ENCODE results near the gene GET4.
"Not testable (repeated sequence)": the region's sequence is repeated elsewhere in the genome, so short reads cannot be mapped to it uniquely, and the experiment has no call there.

GET4 gene

DNA sequence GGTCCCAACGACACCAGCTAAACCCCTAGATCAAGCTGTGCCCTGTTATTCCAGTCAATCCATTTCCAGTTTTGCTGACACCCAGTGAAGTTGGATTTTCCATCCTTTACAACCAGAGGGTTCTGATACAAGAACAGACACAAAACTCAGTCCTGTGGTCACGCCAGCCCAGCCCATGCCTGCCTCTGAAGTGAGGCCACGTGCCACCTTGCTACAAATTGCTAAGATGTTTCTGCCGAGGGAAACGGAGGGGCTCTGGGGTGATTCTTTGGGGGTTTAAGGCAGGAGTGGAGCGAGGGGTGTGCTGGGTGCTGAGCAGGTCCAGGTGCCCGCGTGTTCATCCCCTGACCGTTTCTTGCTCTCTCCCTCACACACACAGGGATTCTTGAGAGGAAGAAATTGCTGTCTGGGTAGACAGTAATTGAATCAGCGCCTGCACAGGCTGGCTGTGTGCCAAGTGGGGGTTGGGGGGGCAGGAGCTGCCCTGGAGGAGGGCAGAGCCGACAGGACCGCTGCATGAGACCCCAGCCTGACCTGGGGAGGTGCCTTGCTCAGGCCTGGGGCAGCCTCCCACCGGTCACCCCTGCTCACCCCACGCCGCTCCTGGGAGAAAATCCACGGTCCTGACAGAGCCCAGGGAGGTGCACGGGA, 40.1 kb downstream of the GET4 start:
- DNase-seq = no peak

DNA sequence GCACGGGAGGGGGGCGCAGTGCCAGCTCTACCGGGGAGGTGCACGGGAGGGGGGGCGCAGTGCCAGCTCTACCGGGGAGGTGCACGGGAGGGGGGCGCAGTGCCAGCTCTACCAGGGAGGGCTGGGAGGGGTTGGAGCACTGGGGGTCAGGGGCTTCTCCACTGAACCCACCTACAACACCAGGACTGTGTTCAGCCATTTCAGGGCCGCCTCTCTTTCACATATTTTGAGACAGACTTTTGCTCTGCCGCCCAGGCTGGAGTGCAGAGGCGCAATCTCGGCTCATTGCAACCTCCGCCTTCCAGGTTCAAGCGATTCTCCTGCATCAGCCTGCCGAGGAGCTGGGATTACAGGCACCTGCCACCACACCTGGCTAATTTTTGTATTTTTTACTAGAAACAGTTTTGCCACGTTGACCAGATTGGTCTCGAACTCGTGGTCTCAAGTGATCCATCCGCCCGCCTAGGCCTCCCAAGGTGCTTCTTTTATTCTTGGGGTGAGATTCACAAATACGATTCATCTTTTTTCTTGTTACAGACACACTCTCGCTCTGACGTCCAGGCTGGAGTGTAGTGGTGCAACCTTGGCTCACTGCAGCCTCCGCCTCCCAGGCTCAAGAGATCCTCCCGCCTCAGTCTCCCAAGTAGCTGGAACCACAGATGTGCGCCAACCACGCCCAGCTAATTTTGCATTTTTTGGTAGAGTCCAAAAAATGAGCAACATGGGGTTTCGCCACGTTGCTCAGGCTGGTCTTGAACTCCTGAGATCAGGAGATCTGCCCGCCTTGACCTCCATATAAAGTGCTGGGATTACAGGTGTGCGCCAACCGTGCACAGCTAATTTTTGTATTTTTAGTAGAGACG, 41.1 kb downstream of the GET4 start:
- no peak for DNase-seq

DNA sequence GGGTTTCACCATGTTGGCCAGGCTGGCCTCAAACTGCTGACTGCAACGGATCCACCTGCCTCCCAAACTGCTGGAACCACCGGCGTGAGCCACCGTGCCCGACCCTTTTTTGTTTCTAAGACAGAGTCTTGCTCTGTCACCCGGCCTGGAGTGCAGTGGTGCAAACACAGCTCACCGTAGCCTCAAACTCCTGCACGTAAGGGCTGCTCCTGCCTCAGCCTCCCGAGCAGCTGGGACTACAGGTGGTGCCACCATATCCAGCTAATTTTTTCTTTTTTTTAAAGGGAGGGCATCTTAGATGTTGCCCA, 41.7 kb downstream of the GET4 start:
- no peak for DNase-seq

DNA sequence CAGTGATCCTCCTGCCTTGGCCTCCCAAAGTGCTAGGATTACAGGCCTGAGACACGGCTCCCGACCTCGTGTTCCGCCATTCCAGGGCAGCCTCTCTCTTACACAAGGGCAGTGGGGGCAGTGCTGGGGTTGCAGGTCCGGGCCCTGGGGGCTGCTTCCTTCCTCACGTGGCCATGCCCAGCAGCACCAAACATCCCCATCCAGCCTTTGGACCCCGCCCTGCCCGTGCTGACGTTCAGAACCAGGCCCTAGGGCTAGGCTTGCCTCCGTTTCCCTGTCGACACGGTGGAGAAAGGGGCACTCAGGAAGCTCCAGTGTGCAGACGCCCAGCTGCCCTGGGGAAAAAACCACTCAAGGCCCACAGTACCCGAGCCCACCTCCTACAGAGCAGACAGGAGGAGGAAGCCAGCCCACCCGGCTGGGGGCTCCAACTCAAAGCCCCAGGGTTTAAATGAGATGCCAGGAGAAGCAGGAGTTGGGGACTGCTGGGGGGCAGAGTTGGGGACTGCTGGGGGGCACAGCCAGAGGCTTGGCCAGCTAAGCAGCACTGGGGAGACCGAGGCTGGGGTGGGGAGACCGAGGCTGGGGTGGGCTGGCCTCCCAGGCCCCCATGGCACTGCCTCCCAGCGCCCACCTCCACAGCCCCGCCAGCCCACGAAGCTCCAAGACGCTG, 42.2 kb downstream of the GET4 start:
- DNase-seq = no peak

DNA sequence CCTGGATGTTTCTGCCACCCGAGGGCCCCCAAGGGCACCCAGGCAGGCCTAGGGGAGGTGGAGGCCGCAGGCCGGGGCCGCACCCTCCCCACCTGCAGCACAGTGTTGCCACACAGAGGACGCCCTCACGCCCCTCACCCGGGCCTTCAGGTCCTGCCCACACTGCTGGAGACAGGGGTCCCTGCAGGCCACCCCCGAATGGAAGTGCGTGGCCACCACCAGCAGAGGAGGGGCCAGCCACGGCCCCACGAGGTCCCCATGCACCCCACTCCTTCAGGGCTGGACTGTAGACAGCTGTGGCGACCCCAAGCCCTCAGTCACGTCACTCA, 42.7 kb downstream of the GET4 start:
- no peak for DNase-seq

DNA sequence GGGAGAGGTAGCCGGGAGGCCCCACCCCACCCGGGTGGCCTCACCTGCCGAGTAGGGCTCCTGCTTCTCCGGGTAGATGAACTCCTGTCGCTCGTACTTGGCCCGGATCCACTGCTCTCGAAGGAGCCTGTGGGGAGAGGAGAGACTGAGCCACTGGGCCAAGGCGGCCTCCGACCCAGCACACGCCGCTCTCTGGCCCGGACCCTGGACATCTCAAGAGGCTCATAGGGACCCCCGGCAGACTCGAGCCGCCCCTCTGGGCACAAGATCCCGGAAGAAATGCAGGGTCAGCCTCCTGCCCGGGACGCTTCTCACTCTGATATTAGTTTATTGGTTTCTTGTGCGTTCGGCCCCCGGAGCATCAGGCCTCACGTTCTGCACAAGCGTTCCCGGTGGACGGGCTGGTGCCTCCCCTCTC, 43.6 kb downstream of the GET4 start:
- no peak for DNase-seq

DNA sequence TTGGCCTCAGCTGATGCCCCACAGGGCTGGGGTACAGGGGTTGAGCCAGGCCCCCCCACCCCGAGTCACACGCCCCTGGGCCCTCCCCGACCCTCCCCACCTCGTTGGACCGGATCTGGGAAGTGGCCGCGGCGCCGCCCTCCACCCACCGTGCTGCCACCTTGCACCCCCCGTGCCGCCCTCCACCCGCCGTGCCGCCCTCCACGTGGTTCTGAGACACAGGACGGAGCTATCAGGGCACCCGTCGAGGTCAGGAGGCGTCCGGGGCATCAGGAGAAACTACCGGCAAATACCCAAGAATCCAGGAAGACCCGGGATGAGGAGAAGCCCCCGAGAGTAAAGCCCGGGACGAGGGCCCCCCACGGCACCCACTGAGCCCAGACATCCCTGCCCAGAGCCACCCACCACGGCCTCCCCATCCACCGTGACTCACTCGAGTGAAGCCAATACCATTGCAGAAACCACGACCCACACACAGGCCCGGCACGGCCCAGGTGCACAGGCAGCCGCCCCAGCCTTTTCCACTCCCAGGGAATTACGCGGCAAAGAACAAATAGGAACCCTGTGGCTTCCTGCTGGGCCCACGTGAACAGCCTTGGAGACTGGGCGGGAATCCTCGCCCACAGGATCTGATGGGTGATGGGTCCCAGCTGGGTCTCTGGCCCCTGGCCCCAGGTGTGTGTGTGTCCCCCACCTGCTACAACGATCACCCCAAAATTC, 44.2 kb downstream of the GET4 start:
- DNase-seq = no peak

DNA sequence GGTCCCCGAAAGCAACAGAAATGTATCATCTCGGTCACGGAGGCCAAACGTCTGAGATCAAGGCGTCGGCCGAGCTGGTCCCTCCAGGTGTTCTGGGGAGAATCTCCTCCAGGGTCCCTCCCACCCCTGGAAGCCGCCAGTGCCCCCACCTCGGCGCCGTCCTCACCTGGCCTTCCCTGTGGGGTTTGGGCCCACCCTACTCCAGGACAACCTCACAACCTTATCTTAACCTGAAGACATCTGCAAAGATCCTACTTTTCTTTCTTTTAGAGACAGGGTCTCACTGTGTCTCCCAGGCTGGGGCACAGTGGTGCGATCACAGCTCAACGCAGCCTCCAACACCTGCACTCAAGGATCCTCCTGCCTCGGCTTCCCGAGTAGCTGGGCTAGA, 44.7 kb downstream of the GET4 start:
- no peak for DNase-seq

DNA sequence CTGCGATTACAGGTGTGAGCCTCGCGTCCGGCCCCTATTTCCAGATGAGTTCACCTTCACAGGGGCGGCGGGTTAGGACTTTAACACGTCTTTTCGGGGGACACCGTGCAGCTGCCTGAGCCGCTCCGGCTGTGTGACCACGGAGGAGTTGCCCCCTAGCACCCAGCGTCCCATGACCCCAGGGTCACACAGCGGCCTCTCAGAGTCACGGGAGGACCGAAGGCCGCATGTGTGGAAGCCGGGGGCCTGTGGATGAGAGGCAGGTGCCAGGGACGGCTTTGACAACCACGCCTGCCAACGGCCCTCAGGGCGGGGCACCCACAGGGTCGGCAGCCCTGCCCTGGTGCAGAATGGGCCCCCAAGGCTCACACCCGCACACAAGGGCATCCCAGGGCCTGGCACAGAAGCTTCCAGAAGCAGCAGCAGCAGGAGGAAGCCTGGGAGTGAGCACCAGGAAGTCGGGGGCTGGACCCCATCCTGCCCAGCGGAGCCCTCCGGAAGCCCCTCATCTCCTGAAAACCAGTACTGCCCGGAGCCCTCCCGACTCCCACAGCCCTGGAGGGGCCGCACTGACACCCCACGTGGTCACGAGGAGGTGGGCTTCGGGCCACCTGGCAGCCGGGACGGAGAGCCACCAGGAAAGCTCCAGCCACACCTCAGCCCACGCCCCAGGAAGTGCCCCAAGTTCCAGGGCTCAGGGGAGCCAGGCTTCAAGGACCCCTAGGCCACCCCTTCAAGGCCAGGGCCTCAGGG, 45.4 kb downstream of the GET4 start:
- no peak for DNase-seq

DNA sequence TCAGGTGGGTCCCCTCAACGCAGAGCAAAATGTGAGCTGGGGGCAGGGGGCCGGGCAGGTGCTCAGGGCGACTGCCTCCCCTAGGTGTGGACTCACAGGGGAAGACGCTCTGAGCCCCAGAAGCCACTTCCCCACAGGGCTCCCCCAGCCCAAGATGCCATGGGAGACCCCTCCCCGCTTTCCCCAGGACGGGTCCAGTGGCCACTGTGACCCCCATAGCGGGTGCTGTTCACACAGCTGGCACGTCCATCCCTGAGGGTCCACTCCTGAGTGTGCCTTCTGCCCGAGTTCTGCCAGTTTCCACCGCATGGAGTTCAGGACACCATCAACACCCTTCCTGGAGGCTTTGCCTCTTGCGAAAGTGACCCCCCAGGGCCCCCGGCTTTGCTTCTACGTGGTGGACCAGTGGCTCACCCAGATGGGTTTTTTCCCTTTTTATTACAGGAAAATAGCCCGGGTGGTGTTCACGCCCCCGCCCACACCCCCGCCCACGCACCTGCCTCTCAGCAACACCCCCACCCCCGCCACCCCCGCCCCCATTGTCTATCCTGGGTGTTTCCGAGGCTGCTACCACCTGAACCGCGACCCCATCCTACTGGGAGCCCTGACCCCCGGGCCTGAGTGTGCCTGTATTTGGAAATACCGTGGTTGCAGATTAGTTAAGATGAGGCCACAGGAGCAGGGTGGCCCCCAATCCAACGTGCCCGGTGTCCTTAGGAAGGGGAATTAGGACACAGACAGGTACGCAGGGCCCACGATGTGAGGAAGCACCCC, 46.2 kb downstream of the GET4 start:
- DNase-seq = no peak

DNA sequence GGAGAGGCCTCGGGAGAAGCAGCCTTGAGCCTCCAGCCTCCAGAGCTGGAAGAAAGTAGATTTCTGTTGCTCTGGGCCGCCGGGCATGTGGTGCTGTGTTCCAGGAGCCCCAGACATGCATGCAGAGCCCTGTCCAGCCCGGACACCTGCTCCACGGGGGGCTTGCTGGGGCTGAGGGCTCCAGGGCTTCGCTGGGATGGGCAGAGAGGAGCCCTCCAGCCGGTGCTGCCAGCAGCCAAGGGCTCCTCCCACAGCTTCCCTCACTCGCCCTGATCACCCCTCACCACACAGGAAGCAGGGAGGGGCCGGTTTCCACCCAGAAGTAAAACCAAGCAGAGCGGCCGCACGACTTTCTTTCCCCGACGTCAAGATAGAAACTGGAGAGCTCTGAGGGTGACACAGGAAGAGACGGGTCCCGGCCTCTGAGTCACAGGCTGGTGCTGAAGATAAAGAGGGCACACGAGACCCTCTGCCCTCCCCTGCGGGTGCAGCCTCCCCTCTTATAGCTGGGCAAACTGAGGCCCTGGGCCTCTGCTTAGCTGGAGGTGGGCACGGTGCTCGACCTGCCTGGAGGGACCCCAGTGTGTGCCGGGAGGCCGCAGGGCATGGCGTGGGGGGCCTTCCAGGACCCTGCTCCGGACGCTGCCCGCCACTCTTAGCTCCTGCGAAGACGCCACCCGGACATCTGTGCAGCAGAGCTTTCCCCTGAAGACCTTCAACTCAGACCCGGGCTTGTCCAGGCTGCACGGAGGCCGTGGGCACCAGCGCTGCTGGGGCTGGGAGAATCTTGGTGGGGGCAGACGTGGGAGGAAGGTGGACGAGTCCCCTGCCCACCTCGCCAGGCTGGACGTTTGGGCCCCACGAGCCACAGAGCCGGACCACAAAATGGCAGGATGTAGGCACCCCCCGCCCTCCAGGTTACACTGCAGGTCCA, 47.0 kb downstream of the GET4 start:
- DNase-seq = no peak

DNA sequence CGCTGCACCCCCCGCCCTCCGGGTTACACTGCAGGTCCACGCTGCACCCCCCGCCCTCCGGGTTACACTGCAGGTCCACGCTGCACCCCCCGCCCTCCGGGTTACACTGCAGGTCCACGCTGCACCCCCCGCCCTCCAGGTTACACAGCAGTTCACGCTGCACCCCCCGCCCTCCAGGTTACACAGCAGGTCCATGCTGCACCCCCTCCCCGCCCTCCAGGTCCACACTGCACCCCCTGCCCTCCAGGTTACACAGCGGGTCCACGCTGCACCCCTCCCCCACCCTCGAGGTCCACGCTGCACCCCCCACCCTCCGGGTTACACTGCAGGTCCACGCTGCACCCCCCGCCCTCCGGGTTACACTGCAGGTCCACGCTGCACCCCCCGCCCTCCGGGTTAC, 47.7 kb downstream of the GET4 start:
- DNase-seq = not testable (repeated sequence)

DNA sequence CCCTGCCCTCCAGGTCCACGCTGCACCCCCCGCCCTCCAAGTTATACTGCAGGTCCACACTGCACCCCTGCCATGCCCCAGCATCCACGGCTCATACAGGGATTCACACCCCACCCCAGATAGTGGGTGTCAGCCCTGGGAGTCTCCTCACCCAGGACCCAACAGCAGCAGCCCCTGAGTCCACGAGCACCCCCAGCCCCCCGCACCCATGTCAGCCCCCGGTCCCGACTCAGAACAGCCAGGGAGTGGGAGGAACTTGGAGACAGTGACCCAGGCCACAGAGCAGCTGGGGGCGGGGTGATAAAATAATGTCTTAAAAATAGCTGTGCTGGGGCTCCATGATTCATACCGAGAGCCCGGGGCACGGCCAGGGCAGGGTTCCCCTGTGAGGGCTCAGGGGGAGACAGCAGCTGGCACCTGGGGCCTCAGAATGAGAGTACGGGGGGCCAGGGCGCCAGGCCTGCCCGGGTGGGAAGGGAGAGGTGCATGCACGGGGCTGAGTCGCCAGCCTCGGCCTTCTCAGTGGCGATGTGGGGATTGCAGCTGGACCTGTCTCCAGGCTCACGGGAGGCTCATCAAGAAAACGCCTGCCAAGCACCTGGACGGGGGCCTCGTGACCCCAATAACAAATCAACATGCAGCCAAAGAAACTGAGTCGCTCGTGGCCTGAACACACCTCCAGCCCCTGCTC, 48.3 kb downstream of the GET4 start:
- DNase-seq = no peak

DNA sequence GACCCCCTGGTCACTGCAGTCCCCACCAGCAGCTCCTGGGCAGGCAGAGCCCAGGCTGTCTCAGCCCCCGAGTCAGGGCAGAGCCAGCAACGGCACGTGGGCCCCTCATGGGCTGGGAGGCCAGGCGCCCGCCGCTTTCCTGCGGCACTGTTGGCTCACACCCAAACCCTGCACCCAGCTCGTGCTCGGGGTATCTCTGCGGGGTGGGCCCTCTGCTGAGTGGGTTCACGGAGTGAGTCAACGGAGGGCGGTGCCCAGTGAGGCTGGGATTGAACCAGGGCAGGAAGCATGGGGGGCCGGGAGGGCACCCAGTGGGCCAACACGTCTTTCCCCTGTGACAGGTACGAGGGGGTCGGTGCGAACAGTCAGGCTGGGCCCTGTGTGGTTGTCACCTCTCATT, 49.2 kb downstream of the GET4 start:
- DNase-seq = no peak

DNA sequence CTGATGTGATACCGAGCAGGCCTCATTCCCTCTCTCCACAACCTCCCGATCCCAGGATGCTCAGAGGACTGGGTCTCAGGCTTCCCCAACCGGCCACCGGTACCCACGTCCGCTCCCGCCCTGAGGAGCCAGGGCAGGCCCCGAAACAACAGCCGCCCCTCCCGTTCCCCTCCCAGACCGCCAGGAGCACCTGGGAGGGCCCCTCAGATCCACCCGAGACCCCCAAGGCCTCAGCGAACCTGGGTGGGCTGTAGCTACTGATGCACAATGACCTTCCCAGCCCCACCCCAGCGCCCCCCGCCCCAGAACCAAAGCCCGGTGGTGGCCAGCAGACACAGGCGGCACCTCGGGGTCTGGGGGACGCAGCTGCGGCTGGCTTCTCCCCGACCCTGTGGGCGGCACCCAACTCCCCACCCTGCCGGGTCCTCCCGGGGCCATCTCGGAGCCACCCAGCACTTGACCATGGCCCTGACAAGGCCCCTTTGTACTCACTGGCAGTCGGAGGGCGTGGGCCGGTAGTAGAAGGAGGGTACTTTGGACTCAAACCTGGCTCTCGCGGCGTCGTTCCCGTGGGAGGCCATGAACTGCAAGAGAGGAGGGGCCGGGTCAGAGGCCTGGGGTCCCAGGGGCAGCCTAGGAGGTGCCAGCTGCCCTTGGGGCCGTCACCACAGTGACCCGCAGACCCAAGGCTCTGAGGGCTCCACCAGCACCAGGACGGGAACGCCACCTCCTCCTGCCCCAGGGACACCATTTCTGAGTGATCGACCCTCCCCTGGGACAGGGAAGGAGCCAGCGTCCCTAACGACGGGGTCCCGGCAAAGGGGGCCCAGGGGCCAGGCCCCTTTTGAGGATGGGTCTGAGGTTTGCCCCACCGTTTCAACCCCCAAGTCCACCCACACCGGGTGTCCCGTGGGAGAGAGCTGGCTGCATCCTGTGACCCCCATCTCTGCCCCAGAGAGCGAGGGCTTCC, 50.0 kb downstream of the GET4 start:
- DNase-seq = no peak

DNA sequence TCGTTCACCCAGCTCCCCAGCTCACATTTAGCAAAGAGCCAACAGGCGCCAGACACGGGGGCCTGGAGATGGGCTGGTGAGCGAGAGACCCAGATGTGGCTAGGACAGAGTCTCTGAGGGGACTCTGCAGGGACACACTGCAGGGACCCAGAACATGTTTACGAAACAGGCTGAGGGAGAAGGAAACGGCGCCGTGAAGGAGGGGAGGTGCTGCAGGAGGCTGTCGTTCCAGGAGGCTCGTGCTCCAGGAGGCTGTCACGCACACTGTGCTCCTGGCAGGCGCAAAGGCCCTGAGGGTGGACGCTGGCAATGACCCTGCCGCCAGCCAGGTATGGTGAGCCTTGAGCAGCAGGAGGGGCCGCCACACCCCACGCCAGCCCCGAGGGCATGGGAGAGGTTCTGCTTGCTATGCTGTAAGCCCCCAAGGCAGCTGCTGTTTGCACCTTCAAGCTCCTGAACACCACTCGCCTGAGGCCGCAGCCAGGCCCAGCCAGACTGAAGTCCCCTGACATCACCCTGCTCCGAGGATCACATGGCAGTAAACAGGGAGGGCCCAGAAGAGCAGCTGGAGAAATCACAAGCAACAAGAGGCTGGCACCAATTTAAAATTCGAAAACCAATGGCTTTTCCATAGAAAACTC, 50.8 kb downstream of the GET4 start:
- no peak for DNase-seq

DNA sequence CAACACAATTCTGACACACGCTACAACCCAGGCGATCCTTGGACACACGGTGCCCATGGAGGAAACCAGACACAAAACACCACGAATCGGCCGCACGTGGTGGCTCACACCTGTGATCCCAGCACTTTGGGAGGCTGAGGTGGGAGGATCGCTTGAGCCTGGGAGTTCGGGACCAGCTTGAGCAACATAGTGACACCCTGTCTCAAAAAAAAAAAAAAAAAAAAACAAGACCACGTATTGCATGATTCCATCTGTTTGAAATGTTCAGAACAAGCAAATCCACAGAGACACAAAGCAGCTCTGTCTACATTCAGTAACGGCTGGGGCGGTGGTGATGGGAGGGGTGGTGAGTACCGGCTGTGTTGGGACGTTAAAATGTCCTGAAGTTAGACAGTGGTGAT, 53.0 kb downstream of the GET4 start:
- no peak for DNase-seq

DNA sequence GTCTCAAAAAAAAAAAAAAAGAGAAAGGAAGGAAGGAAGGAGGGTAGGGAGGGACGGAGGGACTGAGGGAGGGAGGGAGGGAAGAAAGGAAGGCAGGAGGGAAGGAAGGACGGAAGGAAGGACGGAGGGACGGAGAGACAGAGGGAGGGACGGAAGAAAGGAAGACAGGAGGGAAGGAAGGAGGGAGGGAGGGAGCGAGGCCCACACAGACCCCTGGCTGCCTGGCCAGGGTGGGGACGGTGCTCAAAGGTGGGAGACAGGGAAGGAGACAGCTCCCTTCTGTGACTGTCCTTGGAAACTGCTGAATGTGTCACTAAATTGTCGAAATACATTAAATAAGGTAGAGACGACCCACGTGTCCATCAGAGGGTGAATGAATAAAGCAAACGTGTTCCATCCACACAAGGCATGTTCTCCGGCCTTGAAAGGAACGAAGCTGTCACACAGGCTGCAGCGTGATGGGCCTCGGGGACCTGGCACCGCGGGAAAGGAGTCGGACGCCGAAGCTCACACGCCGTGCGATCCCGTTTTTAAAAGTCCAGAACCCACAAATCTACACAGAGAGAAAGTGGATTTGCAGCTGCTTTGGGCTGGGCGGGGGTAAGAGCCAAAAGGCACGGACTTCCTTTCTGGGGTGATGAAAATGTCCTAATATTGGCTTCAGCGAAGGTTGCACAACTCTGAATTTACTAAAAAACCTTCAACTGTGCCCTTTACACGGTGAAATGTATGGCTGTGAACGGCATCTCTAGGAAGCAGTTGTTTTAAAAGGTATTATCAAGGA, 54.8 kb downstream of the GET4 start:
- DNase-seq = no peak
